Mammary epithelial cell (primary cell): Measurements from ENCODE around the gene TRDMT1.

Experiments used
- CTCF ChIP-seq, 2 donors: IDR thresholded peaks in 1 of 2; conservative IDR thresholded peaks in 1 of 2; 2 replicates each; pipeline ENCODE4 v1.5.1; 2011 to 2012; ENCODE audit warnings: inconsistent platforms in 2 of 2, low read length in 2 of 2, mild to moderate bottlenecking in 2 of 2, control low read depth in 1 of 2, low read depth in 1 of 2; ENCODE audit not compliant: insufficient read depth in 1 of 2; ENCODE audit errors: extremely low read depth in 1 of 2
- EZH2 ChIP-seq: IDR thresholded peaks from 2 replicates; pipeline ENCODE4 v1.6.1; 2012; ENCODE audit warnings: low read length, inconsistent platforms, borderline replicate concordance

GRCh38 chr10:17174626-17175025 lies 26.8 kb downstream of the TRDMT1 start:
- no peak for TF ChIP-seq CTCF (conservative IDR thresholded peaks at IDR 0.05 in 1 of 2, IDR thresholded peaks at IDR 0.05 in 1 of 2; ENCODE audit: extremely low read depth in 1 of 2, insufficient read depth in 1 of 2, low read depth in 1 of 2, low read length in 2 of 2)
- TF ChIP-seq EZH2: no peak
